Measurements from ENCODE around the gene AGPAT2. TPM values are rescaled to one million over a fixed set of nuclear protein-coding genes. Genes with fewer than 3 reads are reported as not detected.

The AGPAT2 gene
- total RNA-seq, 1 experiment from 2014 or later = 40.2 TPM

- ATAC-seq (peak; percentile 31), DNase-seq (ENCODE audit: low spot score) (peak; percentile 60)
- Mint-ChIP-seq H3K27ac (no peak overlapping the region), H3K36me3 (peaks cover 34% of the 10 kb centered on the region), H3K9me3 (no peaks in the 10 kb centered on the region), H3K4me3 (peak overlapping the region; percentile 64), H3K4me1 (peaks cover 21% of the 10 kb centered on the region), H3K27me3 (ENCODE audit: low read depth) (no peaks in the 10 kb centered on the region)
- peak; percentile 36; the same call in 1 of the 2 replicates for TF ChIP-seq ZNF423 (CRISPR knock-in tag; IDR thresholded peaks at IDR 0.05)
- TF ChIP-seq MAX (CRISPR knock-in tag; IDR thresholded peaks at IDR 0.05) = peak; percentile 52; the same call in 1 of the 2 replicates
- TF ChIP-seq ZNF232 (CRISPR knock-in tag; IDR thresholded peaks at IDR 0.05) = no peak
- TF ChIP-seq HMGXB4 (CRISPR knock-in tag; IDR thresholded peaks at IDR 0.05) = 0 out of 2 replicates have a peak, but pooled peaks have one; percentile 49
- 0 out of 2 replicates have a peak, but pooled peaks have one; percentile 16 for TF ChIP-seq ARID4B (CRISPR knock-in tag; IDR thresholded peaks at IDR 0.05; ENCODE audit: borderline replicate concordance)
- TF ChIP-seq IRF1 (CRISPR knock-in tag; IDR thresholded peaks at IDR 0.05) = 0 out of 2 replicates have a peak, but pooled peaks have one; percentile 43
- no peak; the same call in 1 of the 2 replicates for TF ChIP-seq TEAD1 (CRISPR knock-in tag; IDR thresholded peaks at IDR 0.05)
- TF ChIP-seq ZNF138 (CRISPR knock-in tag; conservative IDR thresholded peaks at IDR 0.05) = peak; percentile 76; the same call in 1 of the 2 replicates
- POLR2A ChIA-PET = interaction anchor here (1.0 to 1.3 kb wide), 4 partner anchors 8 to 72 kb away, joined by 3 read pairs; no protein-coding TSS in a partner anchor
- CTCF ChIA-PET = interaction anchor here (0.8 to 3.4 kb wide), 28 partner anchors 9 to 383 kb away, joined by 3 to 40 read pairs (median 6); partner anchors contain the start of genes AGPAT2, FBXW5, LCN10 and LCN15
These were observed 41.4 kb upstream of the AGPAT2 start for GRCh38 chr9:136728548-136729123.

GRCh38 chr9:136728080-136728547 is 40.9 kb upstream of the AGPAT2 start:
- POLR2A ChIA-PET = interaction anchor here (1.0 to 1.3 kb wide), 5 partner anchors 8 to 513 kb away, joined by 3 read pairs; partner anchors contain the start of gene TUBB4B
- Mint-ChIP-seq H3K4me1 (peaks cover 21% of the 10 kb centered on the region), H3K27ac (no peak overlapping the region), H3K36me3 (peaks cover 36% of the 10 kb centered on the region), H3K27me3 (ENCODE audit: low read depth) (no peaks in the 10 kb centered on the region), H3K9me3 (no peaks in the 10 kb centered on the region), H3K4me3 (peak overlapping the region; percentile 99; the same call in 1 of the 2 replicates)
- ATAC-seq (peak; percentile 6), DNase-seq (ENCODE audit: low spot score) (peak; percentile 80)
- CTCF ChIA-PET = interaction anchor here (0.7 to 3.4 kb wide), 20 partner anchors 8 to 382 kb away, joined by 3 to 40 read pairs (median 6); partner anchors contain the start of genes AGPAT2, LCN10, LCN15 and LCN8
- TF ChIP-seq MAX (CRISPR knock-in tag; IDR thresholded peaks at IDR 0.05) = peak; percentile 92
- no peak; the same call in 1 of the 2 replicates for TF ChIP-seq NFATC4 (CRISPR knock-in tag; IDR thresholded peaks at IDR 0.05)
- no peak for TF ChIP-seq MXD4 (CRISPR knock-in tag; IDR thresholded peaks at IDR 0.05; ENCODE audit: borderline replicate concordance)
- TF ChIP-seq ZNF671 (CRISPR knock-in tag; IDR thresholded peaks at IDR 0.05) = no peak; the same call in 1 of the 2 replicates
- TF ChIP-seq SOX15 (CRISPR knock-in tag; IDR thresholded peaks at IDR 0.05) = no peak
- 0 out of 2 replicates have a peak, but pooled peaks have one; percentile 28 for TF ChIP-seq NFYB (CRISPR knock-in tag; conservative IDR thresholded peaks at IDR 0.05; ENCODE audit: low read depth)
- TF ChIP-seq E2F4 (CRISPR knock-in tag; IDR thresholded peaks at IDR 0.05; ENCODE audit: borderline replicate concordance, low read depth) = 0 out of 2 replicates have a peak, but pooled peaks have one; percentile 53
- TF ChIP-seq EMX1 (CRISPR knock-in tag; IDR thresholded peaks at IDR 0.05) = 0 out of 2 replicates have a peak, but pooled peaks have one; percentile 56
- peak; percentile 69; the same call in 1 of the 2 replicates for TF ChIP-seq SMAD3 (CRISPR knock-in tag; IDR thresholded peaks at IDR 0.05; ENCODE audit: borderline replicate concordance)
- no peak; the same call in 1 of the 2 replicates for TF ChIP-seq OVOL2 (CRISPR knock-in tag; IDR thresholded peaks at IDR 0.05; ENCODE audit: borderline replicate concordance)
- no peak for TF ChIP-seq E2F1 (CRISPR knock-in tag; IDR thresholded peaks at IDR 0.05)
- TF ChIP-seq ATF3 (CRISPR knock-in tag; conservative IDR thresholded peaks at IDR 0.05) = no peak
- TF ChIP-seq ZNF263 (CRISPR knock-in tag; IDR thresholded peaks at IDR 0.05; ENCODE audit: low read depth) = no peak; the same call in 1 of the 2 replicates
- no peak; the same call in 1 of the 2 replicates for TF ChIP-seq MYBL2 (CRISPR knock-in tag; IDR thresholded peaks at IDR 0.05)
- TF ChIP-seq KAT7 (CRISPR knock-in tag; IDR thresholded peaks at IDR 0.05; ENCODE audit: borderline replicate concordance) = no peak

Measured in WTC11 (cell line).